ENCODE results near the gene POC1A.
"Not testable (repeated sequence)": the region's sequence is repeated elsewhere in the genome, so short reads cannot be mapped to it uniquely, and the experiment has no call there.

Gene POC1A

GRCh38 chr3:52173101-52173500, 18.9 kb upstream of the POC1A start:
- Histone ChIP-seq H3K36me3 (no peaks in the 10 kb centered on the region), H3K27me3 (no peaks in the 10 kb centered on the region), H3K4me1 (peaks cover 0 to 8% (median 0%) of the 10 kb centered on the region in 4 donors), H3K27ac (no peak overlapping the region), H3K4me3 (no peak overlapping the region), H3K9me3 (no peaks in the 10 kb centered on the region)
- no peak for TF ChIP-seq CTCF (IDR thresholded peaks at IDR 0.05)
- DNase-seq, result no peak
- intact Hi-C loops (cut with DNase I; ENCODE audit: low total_unique reads), result no loop called here

- no peak overlapping the region for H3K4me3 ChIP-seq
- H3K27ac ChIP-seq, result no peak overlapping the region
- no peak for DNase-seq
- TF ChIP-seq CTCF (IDR thresholded peaks at IDR 0.05), result no peak
- H3K27me3 ChIP-seq, result no peaks in the 10 kb centered on the region
- no peaks in the 10 kb centered on the region for H3K36me3 ChIP-seq
- no peaks in the 10 kb centered on the region for H3K9me3 ChIP-seq
- intact Hi-C loops (cut with DNase I; ENCODE audit: low total_unique reads), result no loop called here
- peaks cover 0 to 6% (median 0%) of the 10 kb centered on the region in 4 donors for H3K4me1 ChIP-seq
Measured at GRCh38 chr3:52172262-52172757, 18.1 kb upstream of the POC1A start.

GRCh38 chr3:52171514-52172261, 17.5 kb upstream of the POC1A start:
- Histone ChIP-seq H3K27ac (no peak overlapping the region), H3K27me3 (no peaks in the 10 kb centered on the region), H3K4me1 (peaks cover 0 to under 1% (median 0%) of the 10 kb centered on the region in 4 donors), H3K9me3 (no peaks in the 10 kb centered on the region), H3K4me3 (no peak overlapping the region), H3K36me3 (no peaks in the 10 kb centered on the region)
- intact Hi-C loops (cut with DNase I; ENCODE audit: low total_unique reads), result no loop called here
- no peak for DNase-seq
- TF ChIP-seq CTCF (IDR thresholded peaks at IDR 0.05), result no peak

- DNase-seq; H3K36me3 ChIP-seq; H3K4me3 ChIP-seq; intact Hi-C loops (cut with DNase I; ENCODE audit: low total_unique reads); H3K27me3 ChIP-seq; H3K27ac ChIP-seq; H3K4me1 ChIP-seq; H3K9me3 ChIP-seq: not testable (repeated sequence)
Measured at GRCh38 chr3:52170217-52170616, 16.0 kb upstream of the POC1A start.

GRCh38 chr3:52167240-52167639, 13.0 kb upstream of the POC1A start:
- no peak for DNase-seq
- H3K27ac ChIP-seq, result no peak overlapping the region
- no peaks in the 10 kb centered on the region for H3K36me3 ChIP-seq
- no peaks in the 10 kb centered on the region for H3K4me1 ChIP-seq
- no peaks in the 10 kb centered on the region for H3K27me3 ChIP-seq
- no peak for TF ChIP-seq CTCF (IDR thresholded peaks at IDR 0.05)
- H3K9me3 ChIP-seq, result no peaks in the 10 kb centered on the region
- intact Hi-C loops (cut with DNase I; ENCODE audit: low total_unique reads), result no loop called here
- H3K4me3 ChIP-seq, result no peak overlapping the region

- peak in 1 of 2 donors; percentile 25 for DNase-seq
- Histone ChIP-seq H3K27me3 (no peaks in the 10 kb centered on the region), H3K4me3 (no peak overlapping the region), H3K9me3 (no peaks in the 10 kb centered on the region), H3K27ac (no peak overlapping the region), H3K4me1 (no peaks in the 10 kb centered on the region), H3K36me3 (no peaks in the 10 kb centered on the region)
- no peak for TF ChIP-seq CTCF (IDR thresholded peaks at IDR 0.05)
- intact Hi-C loops (cut with DNase I; ENCODE audit: low total_unique reads), result no loop called here
Measured at GRCh38 chr3:52162250-52162872, 8.1 kb upstream of the POC1A start.

Data from tibial artery (tissue), 4 donors.